ENCODE results near the gene TM4SF4. TPM values are rescaled to one million over a fixed set of nuclear protein-coding genes. Genes with fewer than 3 reads are reported as not detected.

TM4SF4 gene
- total RNA-seq, 1 donor: under 0.01 TPM

GRCh38 chr3:149547954-149548668 is 73.6 kb downstream of the TM4SF4 start:
- H3K4me3 ChIP-seq (ENCODE audit: low read depth, low read length): no peak overlapping the region
- peak; percentile 86 for DNase-seq (ENCODE audit: low read depth)
- TF ChIP-seq CTCF (IDR thresholded peaks at IDR 0.05; ENCODE audit: insufficient read depth, low read depth, low read length): no peak

GRCh38 chr3:149548669-149549065 is 74.2 kb downstream of the TM4SF4 start:
- no peak for TF ChIP-seq CTCF (IDR thresholded peaks at IDR 0.05; ENCODE audit: insufficient read depth, low read depth, low read length)
- H3K4me3 ChIP-seq (ENCODE audit: low read depth, low read length): no peak overlapping the region
- DNase-seq (ENCODE audit: low read depth): no peak

- H3K4me3 ChIP-seq (ENCODE audit: low read depth, low read length): no peak overlapping the region
- no peak for TF ChIP-seq CTCF (IDR thresholded peaks at IDR 0.05; ENCODE audit: insufficient read depth, low read depth, low read length)
- DNase-seq (ENCODE audit: low read depth): no peak
Measured at GRCh38 chr3:149551500-149551899, 77.0 kb downstream of the TM4SF4 start.

- peak; percentile 35 for DNase-seq (ENCODE audit: low read depth)
- TF ChIP-seq CTCF (IDR thresholded peaks at IDR 0.05; ENCODE audit: insufficient read depth, low read depth, low read length): no peak
Measured at GRCh38 chr3:149552700-149553099, 78.2 kb downstream of the TM4SF4 start.

More at GRCh38 chr3:149552700-149553099, 78.2 kb downstream of the TM4SF4 start:
- no peak overlapping the region for H3K4me3 ChIP-seq (ENCODE audit: low read depth, low read length)

Small RNA genes lying within 50 kb of the gene (small RNA-seq; reads per million reads assigned to genes)
- gene AC108751.2 (not detected), gene RNU6-1098P (not detected)

Other genes with a start within 250 kb of the TM4SF4 start
- 0.32 TPM in 1 of 2 replicates, not detected in the other for gene TM4SF18, start 141.1 kb upstream of the TM4SF4 start, total RNA-seq
- gene TM4SF1, start 97.0 kb upstream of the TM4SF4 start, total RNA-seq: 52.2 and 80.3 TPM in 2 replicates
- 37.6 and 47.7 TPM in 2 replicates for gene WWTR1, start 183.3 kb downstream of the TM4SF4 start, total RNA-seq

Measured in fibroblast of villous mesenchyme (primary cell).